Mesenchymal stem cell (in vitro differentiated cells and primary cell): Measurements from ENCODE around the gene GPR161.

Source experiments
- DNase-seq: peaks from one replicate; pipeline ENCODE4 v3.0.0-alpha.2; 2013
- H2AFZ ChIP-seq: one replicate; pipeline ENCODE4 v1.6.1; 2013; ENCODE audit warnings: low read depth, mild to moderate bottlenecking, control low read depth, inconsistent platforms, low read length, moderate library complexity
- H2AK5ac ChIP-seq: 2 replicates; pipeline ENCODE4 v1.6.1; 2013; ENCODE audit warnings: low read length, moderate library complexity, mild to moderate bottlenecking, inconsistent platforms; ENCODE audit not compliant: severe bottlenecking
- H2BK120ac ChIP-seq: one replicate; pipeline ENCODE4 v1.6.1; 2013; ENCODE audit warnings: low read depth, mild to moderate bottlenecking, inconsistent platforms, low read length, moderate library complexity
- H2BK12ac ChIP-seq, 2 experiments: one replicate each; pipeline ENCODE4 v1.6.1; 2013; ENCODE audit warnings: inconsistent platforms in 2 of 2, low read length in 2 of 2, mild to moderate bottlenecking in 2 of 2, moderate library complexity in 2 of 2, control low read depth in 1 of 2
- H2BK15ac ChIP-seq: one replicate; pipeline ENCODE4 v1.6.1; 2013; ENCODE audit warnings: mild to moderate bottlenecking, low read depth, inconsistent platforms; ENCODE audit not compliant: poor library complexity, severe bottlenecking
- H2BK5ac ChIP-seq: 2 replicates; pipeline ENCODE4 v1.6.1; 2013; ENCODE audit warnings: low read depth, mild to moderate bottlenecking, low read length, control low read depth, inconsistent platforms; ENCODE audit not compliant: poor library complexity, severe bottlenecking
- H3K14ac ChIP-seq, 2 experiments: one replicate each; pipeline ENCODE4 v1.6.1; 2013; ENCODE audit warnings: inconsistent platforms in 2 of 2, low read length in 2 of 2, control low read depth in 1 of 2, mild to moderate bottlenecking in 1 of 2, moderate library complexity in 1 of 2
- H3K18ac ChIP-seq, 2 experiments: one replicate each; pipeline ENCODE4 v1.6.1; 2013; ENCODE audit warnings: inconsistent platforms in 2 of 2, low read length in 2 of 2, control low read depth in 1 of 2, low read depth in 1 of 2, mild to moderate bottlenecking in 1 of 2
- H3K23ac ChIP-seq, 2 experiments: one replicate each; pipeline ENCODE4 v1.6.1; 2013; ENCODE audit warnings: inconsistent platforms in 2 of 2, low read length in 2 of 2, mild to moderate bottlenecking in 2 of 2, moderate library complexity in 2 of 2, control low read depth in 1 of 2
- H3K27ac ChIP-seq: 2 replicates; pipeline ENCODE4 v1.5.1; 2013; ENCODE audit warnings: mild to moderate bottlenecking, moderate library complexity, low read length, control low read depth, inconsistent platforms; ENCODE audit not compliant: poor library complexity, severe bottlenecking
- H3K27me3 ChIP-seq, 2 experiments: 2 replicates each; pipeline versions ENCODE4 v1.6.1 to v1.7.0; 2013; ENCODE audit warnings: low read length in 2 of 2, mild to moderate bottlenecking in 2 of 2, moderate library complexity in 2 of 2, control low read depth in 1 of 2, inconsistent platforms in 1 of 2; ENCODE audit not compliant: control insufficient read depth in 1 of 2, insufficient read depth in 1 of 2
- H3K36me3 ChIP-seq, 2 experiments: 2 replicates each; pipeline versions ENCODE4 v1.6.1 to v1.7.0; 2013; ENCODE audit warnings: low read length in 2 of 2, control low read depth in 1 of 2, inconsistent platforms in 1 of 2, low read depth in 1 of 2, mild to moderate bottlenecking in 1 of 2; ENCODE audit not compliant: insufficient read depth in 2 of 2, control insufficient read depth in 1 of 2
- H3K4ac ChIP-seq, 2 experiments: one replicate each; pipeline ENCODE4 v1.6.1; 2013; ENCODE audit warnings: inconsistent platforms in 2 of 2, low read length in 2 of 2, mild to moderate bottlenecking in 2 of 2, moderate library complexity in 2 of 2, control low read depth in 1 of 2, low read depth in 1 of 2
- H3K4me1 ChIP-seq: 2 replicates; pipeline ENCODE4 v1.6.1; 2013; ENCODE audit warnings: low read depth, low read length, control low read depth; ENCODE audit not compliant: control insufficient read depth, insufficient read depth
- H3K4me2 ChIP-seq: 2 replicates; pipeline ENCODE4 v1.6.1; 2013; ENCODE audit warnings: low read length, mild to moderate bottlenecking, inconsistent platforms; ENCODE audit not compliant: poor library complexity, severe bottlenecking
- H3K4me3 ChIP-seq, 2 experiments: 2 replicates each; pipeline versions ENCODE4 v1.5.1 to v1.7.0; 2013; ENCODE audit warnings: low read length in 2 of 2, mild to moderate bottlenecking in 2 of 2, control low read depth in 1 of 2, low read depth in 1 of 2; ENCODE audit not compliant: insufficient read depth in 1 of 2
- H3K79me1 ChIP-seq: replicated peaks from 2 replicates; pipeline ENCODE4 v1.6.1; 2013; ENCODE audit warnings: mild to moderate bottlenecking, control low read depth, low read length, inconsistent platforms; ENCODE audit not compliant: poor library complexity, severe bottlenecking
- H3K9ac ChIP-seq: 2 replicates; pipeline ENCODE4 v1.7.0; 2013; ENCODE audit warnings: mild to moderate bottlenecking, low read length, moderate library complexity
- H3K9me3 ChIP-seq: 2 replicates; pipeline ENCODE4 v1.7.0; 2013; ENCODE audit warnings: mild to moderate bottlenecking, low read length; ENCODE audit not compliant: control insufficient read depth
- H4K8ac ChIP-seq: one replicate; pipeline ENCODE4 v1.6.1; 2013; ENCODE audit warnings: inconsistent platforms, mild to moderate bottlenecking, low read length, moderate library complexity
- H4K91ac ChIP-seq: one replicate; pipeline ENCODE4 v1.6.1; 2013; ENCODE audit warnings: mild to moderate bottlenecking, low read length, inconsistent platforms
- WGBS: methylation state at CpG from one replicate; pipeline ENCODE4 v1.1.7; 2013; ENCODE audit warnings: mixed read lengths; 5-methylcytosine and 5-hydroxymethylcytosine counted together

Gene GPR161

DNA sequence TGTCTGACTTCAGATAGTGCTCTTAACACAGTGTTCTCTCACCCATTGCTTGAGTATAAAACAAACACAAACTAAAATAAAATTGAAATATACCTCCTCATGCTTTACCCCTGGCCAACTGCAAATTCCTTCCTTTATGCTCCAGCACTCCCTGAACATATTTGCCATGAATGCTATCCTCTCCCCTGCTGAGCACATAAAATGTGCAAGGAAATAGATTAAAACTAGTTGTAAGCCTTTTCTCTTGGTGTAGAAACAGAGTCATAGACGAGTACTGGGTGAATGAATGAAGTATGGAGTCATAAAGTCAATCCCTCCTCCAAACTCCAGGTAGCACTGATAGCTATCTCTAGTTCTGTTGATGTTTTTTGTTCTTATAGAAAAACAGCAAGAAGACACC is 2.6 kb downstream of the GPR161 start:
- Histone ChIP-seq H3K4ac (no peak overlapping the region), H3K79me1 (peaks cover 20% of the 10 kb centered on the region)
- no CpG with 5 or more reads among the region's 1 CpG for WGBS

DNA sequence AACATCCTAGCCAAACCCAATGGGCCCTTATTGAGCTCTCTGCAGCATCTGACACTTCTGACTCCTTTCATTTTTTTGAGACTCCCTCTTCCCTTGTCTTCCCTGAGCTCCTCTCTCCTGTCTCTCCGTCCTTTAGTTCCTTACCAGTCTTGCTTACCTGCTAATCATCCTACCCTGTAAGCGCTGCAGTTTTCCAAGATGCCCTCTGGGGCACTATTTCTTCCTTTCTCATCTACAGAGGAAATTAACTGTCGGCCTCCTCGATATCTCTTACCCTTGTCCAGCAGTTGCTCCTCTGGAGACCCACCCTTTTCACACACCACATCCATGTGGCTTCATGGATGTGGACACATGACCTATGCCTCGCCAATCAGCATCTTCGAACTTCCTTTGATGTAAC is 6.8 kb downstream of the GPR161 start:
- no peak overlapping the region for H2BK12ac ChIP-seq
- H4K91ac ChIP-seq = no peak overlapping the region
- peaks cover 7 to 14% of the 10 kb centered on the region in 2 experiments for H3K36me3 ChIP-seq
- H2AK5ac ChIP-seq = no peak overlapping the region
- H3K4me3 ChIP-seq = no peak overlapping the region
- no peak overlapping the region for H2AFZ ChIP-seq
- H3K27me3 ChIP-seq = no peaks in the 10 kb centered on the region
- no peak overlapping the region for H4K8ac ChIP-seq
- no peak overlapping the region for H3K4me2 ChIP-seq
- no peak for DNase-seq
- no peak overlapping the region for H3K4ac ChIP-seq
- H3K79me1 ChIP-seq = peaks cover 36% of the 10 kb centered on the region
- H3K4me1 ChIP-seq = peaks cover 4% of the 10 kb centered on the region
- H3K23ac ChIP-seq = no peak overlapping the region
- H3K27ac ChIP-seq = no peak overlapping the region
- no peak overlapping the region for H2BK15ac ChIP-seq
- H3K14ac ChIP-seq = no peak overlapping the region
- 93% methylated on average over 6 of the region's 6 CpGs for WGBS
- H3K18ac ChIP-seq = no peak overlapping the region
- H2BK5ac ChIP-seq = no peak overlapping the region
- no peak overlapping the region for H2BK120ac ChIP-seq
- no peaks in the 10 kb centered on the region for H3K9me3 ChIP-seq
- H3K9ac ChIP-seq = no peak overlapping the region

More for the DNA sequence above, 2.6 kb downstream of the GPR161 start:
- Histone ChIP-seq H2BK12ac (no peak overlapping the region), H3K4me1 (peaks cover 7% of the 10 kb centered on the region), H2BK15ac (no peak overlapping the region), H3K18ac (no peak overlapping the region), H3K9me3 (no peaks in the 10 kb centered on the region), H3K27me3 (no peaks in the 10 kb centered on the region), H3K4me3 (no peak overlapping the region), H4K8ac (no peak overlapping the region), H3K36me3 (peaks cover 7 to 14% of the 10 kb centered on the region in 2 experiments), H2AFZ (no peak overlapping the region), H3K4me2 (peak overlapping the region; percentile 36), H2BK120ac (no peak overlapping the region), H4K91ac (no peak overlapping the region), H3K27ac (peak overlapping the region; percentile 31), H2AK5ac (no peak overlapping the region), H3K23ac (no peak overlapping the region), H3K14ac (no peak overlapping the region), H2BK5ac (no peak overlapping the region), H3K9ac (no peak overlapping the region)
- DNase-seq = no peak

DNA sequence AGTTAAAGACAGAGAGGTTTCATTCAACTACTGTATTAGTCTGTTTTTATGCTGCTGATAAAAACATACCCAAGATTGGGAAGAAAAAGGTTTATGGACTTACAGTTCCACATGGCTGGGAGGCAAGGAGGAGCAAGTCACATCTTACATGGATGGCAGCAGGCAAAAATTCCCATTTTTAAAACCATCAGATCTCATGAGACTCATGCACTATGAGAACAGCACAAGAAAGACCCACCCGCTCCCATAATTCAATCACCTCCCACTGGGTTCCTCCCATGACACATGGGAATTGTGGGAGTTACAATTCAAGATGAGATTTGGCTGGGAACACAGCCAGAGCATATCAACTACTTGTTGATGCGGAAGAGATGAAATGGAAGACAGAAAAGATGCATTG is 9.2 kb downstream of the GPR161 start:
- Histone ChIP-seq H3K4me3 (no peak overlapping the region), H2BK5ac (no peak overlapping the region), H3K27me3 (no peaks in the 10 kb centered on the region), H3K23ac (no peak overlapping the region), H3K79me1 (peaks cover 48% of the 10 kb centered on the region), H3K36me3 (peaks cover 7 to 14% of the 10 kb centered on the region in 2 experiments), H4K91ac (no peak overlapping the region), H4K8ac (no peak overlapping the region), H2BK15ac (no peak overlapping the region), H2BK12ac (no peak overlapping the region), H3K9me3 (no peaks in the 10 kb centered on the region), H3K4me1 (no peaks in the 10 kb centered on the region), H3K18ac (no peak overlapping the region), H3K27ac (no peak overlapping the region), H3K4ac (no peak overlapping the region), H2BK120ac (no peak overlapping the region), H3K14ac (no peak overlapping the region), H2AFZ (no peak overlapping the region), H3K9ac (no peak overlapping the region), H3K4me2 (no peak overlapping the region), H2AK5ac (no peak overlapping the region)
- WGBS = 100% methylated on average over 1 of the region's 2 CpGs
- DNase-seq = no peak

DNA sequence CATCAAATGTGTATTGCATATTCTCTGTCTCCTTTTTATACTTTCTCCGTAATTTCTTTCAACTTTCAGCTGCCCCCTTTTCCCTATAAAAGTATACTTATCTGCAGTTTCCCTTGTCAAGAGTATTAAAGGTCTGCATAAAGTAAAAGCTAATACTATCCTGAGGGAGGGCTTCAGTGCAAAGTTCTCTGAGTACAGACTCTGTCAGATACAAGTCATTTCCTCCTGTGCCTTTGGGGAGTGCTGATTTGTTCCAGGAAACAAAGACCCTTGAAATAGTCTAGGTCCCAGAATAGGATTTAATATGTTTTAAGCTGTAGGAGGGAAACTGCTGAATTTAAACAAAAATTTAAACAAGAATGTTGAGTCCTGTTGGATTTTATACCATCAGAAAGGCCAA is 11.7 kb downstream of the GPR161 start:
- Histone ChIP-seq H2BK120ac (no peak overlapping the region), H4K8ac (no peak overlapping the region), H3K4ac (no peak overlapping the region), H2BK15ac (no peak overlapping the region), H2BK12ac (no peak overlapping the region), H3K36me3 (peaks cover 5 to 6% of the 10 kb centered on the region in 2 experiments), H3K9me3 (no peaks in the 10 kb centered on the region), H3K23ac (no peak overlapping the region), H4K91ac (no peak overlapping the region), H3K4me3 (no peak overlapping the region), H2BK5ac (no peak overlapping the region), H3K9ac (no peak overlapping the region), H2AK5ac (no peak overlapping the region), H3K79me1 (peaks cover 46% of the 10 kb centered on the region), H3K27me3 (no peaks in the 10 kb centered on the region), H3K27ac (no peak overlapping the region), H3K4me1 (peaks cover 2% of the 10 kb centered on the region), H3K18ac (no peak overlapping the region), H2AFZ (no peak overlapping the region), H3K4me2 (no peak overlapping the region), H3K14ac (no peak overlapping the region)
- no peak for DNase-seq
- no CpG with 5 or more reads among the region's 1 CpG for WGBS
